Amygdala (tissue), 56 donors: ENCODE data around the gene ASPSCR1.
"Not testable (repeated sequence)": the region's sequence is repeated elsewhere in the genome, so short reads cannot be mapped to it uniquely, and the experiment has no call there.

Source experiments
- DNase-seq, 56 donors: peaks; one replicate each; lab custom pipeline; 2025; lab: John Stamatoyannopoulos, UW

ASPSCR1 gene

GRCh38 chr17:82033359-82034085 lies 56.1 kb downstream of the ASPSCR1 start:
- DNase-seq = no peak

- no peak for DNase-seq
Observed at GRCh38 chr17:82034371-82035011, 57.1 kb downstream of the ASPSCR1 start.

- no peak for DNase-seq
Observed at GRCh38 chr17:82035488-82035887, 58.1 kb downstream of the ASPSCR1 start.

GRCh38 chr17:82035956-82036633 lies 58.7 kb downstream of the ASPSCR1 start:
- no peak for DNase-seq

GRCh38 chr17:82036634-82037091 lies 59.2 kb downstream of the ASPSCR1 start:
- no peak for DNase-seq

- DNase-seq = peak; percentile 67 to 99 (median 94)
Observed at GRCh38 chr17:82037092-82037888, 59.9 kb downstream of the ASPSCR1 start, which contains the start of gene DCXR. Gene DCXR, minus strand, starts transcription at chr17:82037697. Its CDS starts 15 bp downstream, at chr17:82037682.

GRCh38 chr17:82037889-82038195 lies 60.4 kb downstream of the ASPSCR1 start:
- no peak for DNase-seq

- DNase-seq = not testable (repeated sequence)
Observed at GRCh38 chr17:82038796-82039409, 61.5 kb downstream of the ASPSCR1 start.

- no peak for DNase-seq
Observed at GRCh38 chr17:82039695-82040299, 62.4 kb downstream of the ASPSCR1 start.

GRCh38 chr17:82041144-82041814 lies 63.9 kb downstream of the ASPSCR1 start:
- no peak for DNase-seq

- no peak for DNase-seq
Observed at GRCh38 chr17:82042649-82043048, 65.2 kb downstream of the ASPSCR1 start.

- no peak for DNase-seq
Observed at GRCh38 chr17:82043507-82043906, 66.1 kb downstream of the ASPSCR1 start.

- DNase-seq = no peak
Observed at GRCh38 chr17:82045936-82046484, 68.6 kb downstream of the ASPSCR1 start.

GRCh38 chr17:82046903-82047302 lies 69.5 kb downstream of the ASPSCR1 start:
- DNase-seq = no peak

GRCh38 chr17:82047379-82047778 lies 70.0 kb downstream of the ASPSCR1 start:
- DNase-seq = no peak

GRCh38 chr17:82047914-82048570 lies 70.6 kb downstream of the ASPSCR1 start:
- DNase-seq = no peak

GRCh38 chr17:82048571-82048971 lies 71.1 kb downstream of the ASPSCR1 start:
- DNase-seq = no peak

GRCh38 chr17:82049106-82049505 lies 71.7 kb downstream of the ASPSCR1 start:
- DNase-seq = no peak
